Caki2 (cell line): ENCODE measurements around the gene AMPD3. TPM values are rescaled to one million over a fixed set of nuclear protein-coding genes. Genes with fewer than 3 reads are reported as not detected.

Source experiments
- DNase-seq: peaks from one replicate; pipeline ENCODE4 v3.0.0-alpha.2; 2015; ENCODE audit warnings: low read depth
- in situ Hi-C: cut with HindIII; loops from 2 replicates; pipeline ENCODE4 v1.10.0; 2016; ENCODE audit warnings: low sequenced_read_pairs, low pct_unique_long_range_greater_than_20kb, mixed read lengths
- total RNA-seq: library from RNA; depleted of rRNA; stranded (reverse); fragments of >200 nt; shearing (Covaris generic); gene quantifications from 2 replicates; pipeline ENCODE4 v1.2.3, GENCODE V29; 2014; ENCODE audit warnings: low replicate concordance; rRNA removed

Gene AMPD3
- total RNA-seq, 1 experiment from 2014 or later, result 3.6 TPM

GRCh38 chr11:10541561-10541930 lies 86.5 kb downstream of the AMPD3 start:
- in situ Hi-C loops, result no loop called here
- DNase-seq, result no peak

GRCh38 chr11:10542776-10543175 lies 87.7 kb downstream of the AMPD3 start:
- no peak for DNase-seq
- in situ Hi-C loops, result no loop called here

DNA sequence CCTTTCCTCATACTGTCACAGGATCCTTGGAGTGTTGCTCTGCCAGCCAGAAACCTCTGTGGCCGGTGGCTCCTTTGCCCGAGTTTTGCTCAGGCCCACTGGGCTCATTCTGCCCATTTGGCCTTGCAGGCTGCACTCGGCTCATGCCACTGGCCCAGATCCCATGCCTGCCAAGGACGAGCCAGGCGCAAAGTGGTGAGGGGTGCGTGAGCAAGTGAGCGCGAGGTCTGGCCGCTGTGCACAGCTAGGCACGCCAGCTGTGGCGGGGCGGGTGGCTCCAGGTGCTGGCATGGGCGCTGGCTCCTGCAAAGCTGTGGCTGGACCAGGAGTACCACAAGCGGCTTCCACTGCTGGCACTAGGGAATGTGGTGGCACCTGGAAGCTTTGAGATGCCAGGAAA lies 88.7 kb downstream of the AMPD3 start:
- no peak for DNase-seq
- in situ Hi-C loops, result no loop called here

DNA sequence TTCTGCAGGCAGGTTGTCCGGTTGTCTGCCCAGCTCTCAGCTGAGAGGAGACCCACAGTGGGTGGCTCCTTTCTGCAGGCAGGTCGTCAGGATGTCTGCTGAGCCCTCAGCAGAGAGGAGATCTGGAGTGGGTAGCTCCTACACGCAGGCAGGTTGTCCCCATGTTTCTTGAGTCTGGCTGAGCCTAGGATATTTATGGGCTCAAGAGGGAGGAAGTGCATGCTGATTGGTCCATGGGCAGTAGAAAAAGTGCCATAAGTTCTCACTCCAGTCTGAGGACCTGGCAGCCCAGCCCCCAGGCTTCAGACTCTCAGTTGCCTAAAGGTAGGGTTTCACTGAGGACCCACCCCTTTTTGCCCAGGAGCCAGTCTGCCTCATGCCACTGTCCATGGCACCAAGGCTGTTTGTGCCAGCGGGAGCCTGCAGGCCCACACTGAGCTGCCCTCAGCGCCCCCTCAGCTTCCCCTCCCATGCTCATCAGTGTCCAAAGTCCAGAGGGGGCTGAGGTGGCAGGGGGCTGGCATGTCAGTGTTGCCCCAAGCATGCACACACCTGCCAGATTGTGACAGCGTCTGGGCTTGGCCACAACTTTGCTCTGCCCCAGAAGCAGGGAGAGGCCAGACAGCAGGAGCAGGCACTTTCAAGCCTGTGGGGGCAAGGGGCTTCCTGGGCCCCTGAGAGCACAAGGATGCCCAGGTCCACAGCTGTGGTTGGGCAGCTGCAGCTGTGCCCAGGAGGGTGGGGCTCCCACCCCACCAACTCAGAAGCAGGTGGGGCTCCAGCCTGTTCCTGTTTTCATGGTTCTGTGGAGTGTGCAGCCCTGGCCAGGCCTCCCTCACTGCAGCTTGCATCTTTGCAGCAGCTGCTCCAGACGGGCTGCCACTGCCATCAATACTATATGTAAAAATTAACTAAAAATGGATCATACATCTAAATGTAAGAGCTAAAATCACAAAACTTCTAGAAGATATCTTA lies 89.7 kb downstream of the AMPD3 start:
- no peak for DNase-seq
- in situ Hi-C loops, result no loop called here

- DNase-seq, result no peak
- in situ Hi-C loops, result no loop called here
Observed at GRCh38 chr11:10550503-10551289, 95.6 kb downstream of the AMPD3 start.

DNA sequence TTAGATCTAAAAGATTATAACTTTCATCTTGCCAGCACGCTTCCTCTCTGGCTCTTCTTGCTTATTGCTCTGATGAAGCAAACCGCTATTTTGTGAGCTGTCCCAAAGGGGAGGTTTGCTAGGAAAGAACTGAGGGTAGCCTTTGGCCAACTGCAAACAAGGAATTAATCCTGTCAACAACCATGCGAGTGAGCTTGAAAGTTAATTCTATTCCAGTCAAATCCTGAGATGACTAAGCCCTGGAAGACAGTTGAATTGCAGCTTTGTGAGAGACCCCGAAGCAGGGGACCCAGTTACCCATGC lies 96.2 kb downstream of the AMPD3 start:
- in situ Hi-C loops, result no loop called here
- no peak for DNase-seq

DNA sequence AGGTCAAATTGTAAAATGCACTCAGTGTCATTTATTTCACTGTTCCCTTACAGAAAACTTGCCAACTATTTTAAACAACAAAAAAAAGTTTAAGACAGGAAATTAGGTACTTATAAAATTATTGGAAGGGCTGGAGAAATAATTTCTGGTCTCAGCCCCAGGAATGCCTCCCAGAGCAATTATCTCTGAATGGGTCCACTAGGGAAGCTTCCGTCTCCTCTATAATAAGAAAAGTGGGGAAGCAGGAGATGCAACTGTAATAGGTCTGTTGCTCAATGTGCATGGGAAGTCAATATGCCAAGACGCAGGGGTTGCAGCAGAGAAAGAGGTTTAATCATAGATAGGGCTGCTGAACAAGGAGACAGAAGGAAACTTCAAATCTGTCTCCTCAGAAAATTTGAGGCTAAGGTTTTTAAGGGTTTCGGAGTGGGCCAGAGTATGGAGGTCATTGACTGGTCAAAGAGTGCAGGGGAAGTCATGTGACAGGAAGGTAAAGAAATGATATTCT lies 96.8 kb downstream of the AMPD3 start:
- in situ Hi-C loops, result no loop called here
- DNase-seq, result no peak

- no peak for DNase-seq
- in situ Hi-C loops, result no loop called here
Observed at GRCh38 chr11:10556590-10556989, 101.5 kb downstream of the AMPD3 start.

Other genes starting within 250 kb of the AMPD3 start
- 7.5 and 10.1 TPM in 2 replicates for gene SBF2, start 161.0 kb upstream of the AMPD3 start, total RNA-seq
- 95.5 and 101 TPM in 2 replicates for gene ADM, start 150.2 kb upstream of the AMPD3 start, total RNA-seq
- gene RNF141, start 85.9 kb downstream of the AMPD3 start, total RNA-seq, result 39.5 and 53.7 TPM in 2 replicates
- not detected in 2 replicates for gene LYVE1, start 113.4 kb downstream of the AMPD3 start, total RNA-seq
- 0.23 and 0.30 TPM in 2 replicates for gene IRAG1, start 238.5 kb downstream of the AMPD3 start, total RNA-seq